Measurements from ENCODE around the gene TTC21B. TPM values are rescaled to one million over a fixed set of nuclear protein-coding genes. Genes with fewer than 3 reads are reported as not detected.
"Not testable (repeated sequence)": the region's sequence is repeated elsewhere in the genome, so short reads cannot be mapped to it uniquely, and the experiment has no call there.

TTC21B gene
- total RNA-seq, 1 donor from 2014 or later: 12.0 TPM

DNA sequence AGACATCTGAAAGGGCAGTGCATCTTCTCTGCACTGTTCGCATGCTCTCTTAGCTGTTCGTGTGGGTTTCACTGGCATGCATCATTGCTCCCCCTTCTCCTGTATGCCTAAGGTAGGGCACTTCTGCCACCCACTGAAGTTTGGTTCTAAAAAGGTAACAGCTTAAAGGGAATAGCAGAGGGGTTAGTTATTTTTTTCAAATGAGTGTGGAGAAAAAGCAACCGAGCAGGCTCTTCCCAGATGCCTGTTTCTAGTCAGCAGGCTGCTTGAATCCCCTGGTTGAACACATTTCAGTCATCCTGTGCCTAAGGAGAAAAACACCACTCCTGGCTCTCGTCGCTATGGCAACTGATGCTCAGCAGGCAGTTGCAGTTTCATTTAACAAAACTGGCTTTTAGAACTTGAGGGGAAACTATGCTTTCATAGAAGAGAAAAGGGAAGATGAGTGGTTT lies 89.7 kb downstream of the TTC21B start:
- no peaks in the 10 kb centered on the region for H3K36me3 ChIP-seq (ENCODE audit: insufficient read depth, low read length)
- H3K9ac ChIP-seq (ENCODE audit: low read length): no peak overlapping the region
- Mint-ChIP-seq H3K27ac (ENCODE audit: unreplicated experiment) (no peak overlapping the region), H3K36me3 (ENCODE audit: low read depth, unreplicated experiment) (peaks cover 3% of the 10 kb centered on the region), H3K27me3 (ENCODE audit: low read depth, unreplicated experiment) (no peaks in the 10 kb centered on the region), H3K4me3 (ENCODE audit: unreplicated experiment) (no peak overlapping the region), H3K4me1 (ENCODE audit: low read depth, unreplicated experiment) (no peaks in the 10 kb centered on the region), H3K9me3 (ENCODE audit: unreplicated experiment) (peaks cover 20% of the 10 kb centered on the region)
- DNase-seq (ENCODE audit: low read depth): no peak
- no peak overlapping the region for H3K27ac ChIP-seq (ENCODE audit: low read depth, low read length)
- no peak for TF ChIP-seq CTCF (IDR thresholded peaks at IDR 0.05; ENCODE audit: insufficient read depth, low read depth, low read length)
- no peak for TF ChIP-seq EZH2 (IDR thresholded peaks at IDR 0.05; ENCODE audit: insufficient read depth, low read length)
- no peaks in the 10 kb centered on the region for H3K79me2 ChIP-seq (ENCODE audit: insufficient read depth, low read length)
- H4K20me1 ChIP-seq (ENCODE audit: insufficient read depth, low read length): no peaks in the 10 kb centered on the region
- H3K4me1 ChIP-seq (ENCODE audit: insufficient read depth, low read length): no peaks in the 10 kb centered on the region
- no peak overlapping the region for H2AFZ ChIP-seq (ENCODE audit: low read depth, low read length)
- H3K4me2 ChIP-seq (ENCODE audit: low read length): no peak overlapping the region
- no peak for FAIRE-seq
- H3K27me3 ChIP-seq (ENCODE audit: insufficient read depth, low read length): no peaks in the 10 kb centered on the region
- no peak overlapping the region for H3K4me3 ChIP-seq (ENCODE audit: insufficient read depth, low read depth, low read length)
- H3K9me3 ChIP-seq (ENCODE audit: insufficient read depth, low read depth, low read length): no peaks in the 10 kb centered on the region

GRCh38 chr2:165861083-165861482 lies 92.5 kb downstream of the TTC21B start:
- not testable (repeated sequence) for H4K20me1 ChIP-seq (ENCODE audit: insufficient read depth, low read length); H3K4me1 Mint-ChIP-seq (ENCODE audit: low read depth, unreplicated experiment); H3K27me3 Mint-ChIP-seq (ENCODE audit: low read depth, unreplicated experiment); H3K4me3 ChIP-seq (ENCODE audit: insufficient read depth, low read depth, low read length); H3K9ac ChIP-seq (ENCODE audit: low read length); H3K4me2 ChIP-seq (ENCODE audit: low read length); H3K4me1 ChIP-seq (ENCODE audit: insufficient read depth, low read length); H3K4me3 Mint-ChIP-seq (ENCODE audit: unreplicated experiment); H3K79me2 ChIP-seq (ENCODE audit: insufficient read depth, low read length); H3K27ac Mint-ChIP-seq (ENCODE audit: unreplicated experiment); H3K27me3 ChIP-seq (ENCODE audit: insufficient read depth, low read length); H3K27ac ChIP-seq (ENCODE audit: low read depth, low read length); FAIRE-seq; H3K9me3 ChIP-seq (ENCODE audit: insufficient read depth, low read depth, low read length); DNase-seq (ENCODE audit: low read depth); H2AFZ ChIP-seq (ENCODE audit: low read depth, low read length); H3K36me3 Mint-ChIP-seq (ENCODE audit: low read depth, unreplicated experiment); H3K36me3 ChIP-seq (ENCODE audit: insufficient read depth, low read length)
- H3K9me3 Mint-ChIP-seq (ENCODE audit: unreplicated experiment): peaks cover 20% of the 10 kb centered on the region

- not testable (repeated sequence) for H4K20me1 ChIP-seq (ENCODE audit: insufficient read depth, low read length); H3K27ac Mint-ChIP-seq (ENCODE audit: unreplicated experiment); H3K79me2 ChIP-seq (ENCODE audit: insufficient read depth, low read length); H3K4me1 Mint-ChIP-seq (ENCODE audit: low read depth, unreplicated experiment); H3K9me3 ChIP-seq (ENCODE audit: insufficient read depth, low read depth, low read length); H3K27me3 Mint-ChIP-seq (ENCODE audit: low read depth, unreplicated experiment); H3K4me1 ChIP-seq (ENCODE audit: insufficient read depth, low read length); H3K36me3 Mint-ChIP-seq (ENCODE audit: low read depth, unreplicated experiment); H3K27me3 ChIP-seq (ENCODE audit: insufficient read depth, low read length); H3K4me3 ChIP-seq (ENCODE audit: insufficient read depth, low read depth, low read length); FAIRE-seq; DNase-seq (ENCODE audit: low read depth); H3K27ac ChIP-seq (ENCODE audit: low read depth, low read length); H3K9ac ChIP-seq (ENCODE audit: low read length); H3K36me3 ChIP-seq (ENCODE audit: insufficient read depth, low read length); H2AFZ ChIP-seq (ENCODE audit: low read depth, low read length); H3K4me2 ChIP-seq (ENCODE audit: low read length); H3K4me3 Mint-ChIP-seq (ENCODE audit: unreplicated experiment)
- H3K9me3 Mint-ChIP-seq (ENCODE audit: unreplicated experiment): peaks cover 20% of the 10 kb centered on the region
Measured at GRCh38 chr2:165859723-165860122, 93.9 kb downstream of the TTC21B start.

DNA sequence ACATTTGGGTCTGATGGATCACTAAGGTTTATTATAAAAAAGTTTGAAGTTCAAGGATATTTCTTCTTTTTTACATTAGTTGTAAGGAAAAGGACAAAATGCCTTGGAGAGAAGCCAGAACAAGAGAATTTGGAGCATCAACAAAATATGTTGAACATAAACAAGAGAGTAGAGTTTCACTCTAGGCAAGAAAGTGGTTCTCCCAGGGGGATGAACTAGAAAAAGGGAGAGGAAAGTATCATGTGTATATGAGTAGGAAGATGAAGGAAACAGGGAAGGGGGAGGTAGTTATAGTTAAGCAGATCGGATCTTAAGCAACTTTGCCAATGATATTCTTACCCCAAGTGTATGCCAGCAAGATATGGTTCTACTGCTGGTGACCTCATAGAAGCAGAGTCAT lies 95.7 kb downstream of the TTC21B start:
- Mint-ChIP-seq H3K27me3 (ENCODE audit: low read depth, unreplicated experiment) (no peaks in the 10 kb centered on the region), H3K9me3 (ENCODE audit: unreplicated experiment) (peaks cover 32% of the 10 kb centered on the region), H3K36me3 (ENCODE audit: low read depth, unreplicated experiment) (peaks cover 15% of the 10 kb centered on the region), H3K4me3 (ENCODE audit: unreplicated experiment) (no peak overlapping the region), H3K4me1 (ENCODE audit: low read depth, unreplicated experiment) (no peaks in the 10 kb centered on the region), H3K27ac (ENCODE audit: unreplicated experiment) (no peak overlapping the region)
- peaks cover 6% of the 10 kb centered on the region for H3K9me3 ChIP-seq (ENCODE audit: insufficient read depth, low read depth, low read length)
- no peaks in the 10 kb centered on the region for H4K20me1 ChIP-seq (ENCODE audit: insufficient read depth, low read length)
- TF ChIP-seq CTCF (IDR thresholded peaks at IDR 0.05; ENCODE audit: insufficient read depth, low read depth, low read length) (no peak), EZH2 (IDR thresholded peaks at IDR 0.05; ENCODE audit: insufficient read depth, low read length) (no peak)
- no peak overlapping the region for H2AFZ ChIP-seq (ENCODE audit: low read depth, low read length)
- no peaks in the 10 kb centered on the region for H3K4me1 ChIP-seq (ENCODE audit: insufficient read depth, low read length)
- no peak overlapping the region for H3K4me2 ChIP-seq (ENCODE audit: low read length)
- no peak overlapping the region for H3K27ac ChIP-seq (ENCODE audit: low read depth, low read length)
- no peaks in the 10 kb centered on the region for H3K79me2 ChIP-seq (ENCODE audit: insufficient read depth, low read length)
- H3K9ac ChIP-seq (ENCODE audit: low read length): no peak overlapping the region
- FAIRE-seq (no peak), DNase-seq (ENCODE audit: low read depth) (no peak)
- no peak overlapping the region for H3K4me3 ChIP-seq (ENCODE audit: insufficient read depth, low read depth, low read length)
- no peaks in the 10 kb centered on the region for H3K27me3 ChIP-seq (ENCODE audit: insufficient read depth, low read length)
- H3K36me3 ChIP-seq (ENCODE audit: insufficient read depth, low read length): no peaks in the 10 kb centered on the region

Data from astrocyte (in vitro differentiated cells and primary cell).